H1 (cell line): ENCODE data around the gene SLC24A3. TPM values are rescaled to one million over a fixed set of nuclear protein-coding genes. Genes with fewer than 3 reads are reported as not detected.

Experiments used
- CTCF ChIA-PET: fragments of 300-600 bp; sonication (Branson Sonifier 250); formaldehyde crosslinking; loops from one replicate; lab custom pipeline; 2021; ENCODE audit not compliant: partially characterized antibody; lab: Charles Lee
- POLR2A ChIA-PET: fragments of 300-600 bp; sonication (Branson Sonifier 250); formaldehyde crosslinking; loops from one replicate; lab custom pipeline; 2021; ENCODE audit warnings: inconsistent platforms; ENCODE audit not compliant: partially characterized antibody; lab: Charles Lee
- DNase-seq, 2 experiments: peaks; one replicate each; pipeline versions ENCODE4 v3.0.0 to v3.0.0-alpha.2; 2010 to 2022; ENCODE audit warnings: low spot score in 2 of 2, low read depth in 1 of 2, mixed read lengths in 1 of 2
- FAIRE-seq: peaks from 2 replicates; lab custom pipeline; 2011; peaks lifted over from hg19 to GRCh38; lab: Jason Lieb, UNC
- H2AFZ ChIP-seq: 2 replicates; pipeline ENCODE4 v1.8.1; 2012; ENCODE audit warnings: low read length, inconsistent platforms
- H2AK5ac ChIP-seq: 2 replicates; pipeline ENCODE4 v1.6.1; 2013; ENCODE audit warnings: low read depth, low read length
- H2BK120ac ChIP-seq: replicated peaks from 2 replicates; pipeline ENCODE3; 2013; ENCODE audit warnings: low read depth, low read length, inconsistent platforms
- H2BK12ac ChIP-seq: 2 replicates; pipeline ENCODE4 v1.6.1; 2013; ENCODE audit warnings: low read depth, low read length
- H2BK15ac ChIP-seq: 2 replicates; pipeline ENCODE4 v1.6.1; 2013; ENCODE audit warnings: low read length
- H2BK20ac ChIP-seq: 2 replicates; pipeline ENCODE4 v1.6.1; 2013; ENCODE audit warnings: low read length
- H2BK5ac ChIP-seq: 2 replicates; pipeline ENCODE4 v1.6.1; 2013; ENCODE audit warnings: low read depth, low read length
- H3K14ac ChIP-seq: 2 replicates; pipeline ENCODE4 v1.6.1; 2013; ENCODE audit warnings: inconsistent platforms; ENCODE audit not compliant: insufficient read length
- H3K18ac ChIP-seq: 2 replicates; pipeline ENCODE4 v1.6.1; 2013; ENCODE audit warnings: low read length; ENCODE audit errors: extremely low read depth
- H3K23ac ChIP-seq: 2 replicates; pipeline ENCODE4 v1.6.1; 2013; ENCODE audit warnings: inconsistent platforms; ENCODE audit not compliant: insufficient read length
- H3K23me2 ChIP-seq: 2 replicates; pipeline ENCODE4 v1.6.1; 2013; ENCODE audit warnings: low read depth, low read length
- H3K27ac ChIP-seq: 2 replicates; pipeline ENCODE4 v1.6.1; 2011; ENCODE audit warnings: low read depth, low read length, inconsistent platforms
- H3K27me3 ChIP-seq, 4 experiments: replicated peaks in 1 of 4; 1 replicate in 1 of 4; 2 replicates in 3 of 4; pipeline versions ENCODE4 v1.6.1 to v1.8.1; 2011 to 2013; ENCODE audit warnings: low read length in 3 of 4, mild to moderate bottlenecking in 3 of 4, inconsistent platforms in 2 of 4, mixed read lengths in 2 of 4, moderate library complexity in 1 of 4; ENCODE audit not compliant: control insufficient read depth in 3 of 4, insufficient read depth in 3 of 4; ENCODE audit errors: extremely low read depth in 1 of 4
- H3K36me3 ChIP-seq, 4 experiments: 2 replicates each; pipeline versions ENCODE4 v1.6.1 to v1.8.1; 2011 to 2013; ENCODE audit warnings: mild to moderate bottlenecking in 4 of 4, low read length in 3 of 4, moderate library complexity in 2 of 4, control low read depth in 1 of 4, inconsistent platforms in 1 of 4; ENCODE audit not compliant: insufficient read depth in 4 of 4, control insufficient read depth in 2 of 4
- H3K4ac ChIP-seq: replicated peaks from 2 replicates; pipeline ENCODE3; 2013; ENCODE audit warnings: low read length, low read depth, mixed read lengths, inconsistent platforms; ENCODE audit not compliant: insufficient read length
- H3K4me1 ChIP-seq, 4 experiments: replicated peaks in 1 of 4; 1 replicate in 1 of 4; 2 replicates in 3 of 4; pipeline versions ENCODE4 v1.6.1 to v1.8.1; 2011 to 2013; ENCODE audit warnings: low read length in 3 of 4, inconsistent platforms in 2 of 4, mixed read lengths in 1 of 4; ENCODE audit not compliant: insufficient read depth in 4 of 4, control insufficient read depth in 3 of 4
- H3K4me2 ChIP-seq, 2 experiments: 2 replicates each; pipeline versions ENCODE4 v1.6.1 to v1.8.1; 2011 to 2013; ENCODE audit warnings: low read depth in 2 of 2, low read length in 2 of 2, control low read depth in 1 of 2, inconsistent platforms in 1 of 2, mild to moderate bottlenecking in 1 of 2; ENCODE audit not compliant: insufficient read depth in 1 of 2
- H3K4me3 ChIP-seq, 4 experiments: fragments of 200-600, 300-600 bp in 1 of 4; sonication (generic), shearing (Covaris generic), sonication (Bioruptor Twin) in 1 of 4; 2 replicates each; pipeline versions ENCODE4 v1.5.1 to v1.8.1; 2011 to 2016; ENCODE audit warnings: low read length in 4 of 4, low read depth in 3 of 4, control low read depth in 2 of 4, inconsistent platforms in 2 of 4, mild to moderate bottlenecking in 2 of 4, mixed read lengths in 1 of 4, moderate library complexity in 1 of 4; ENCODE audit not compliant: insufficient read depth in 2 of 4; ENCODE audit errors: extremely low read depth in 1 of 4
- H3K56ac ChIP-seq: replicated peaks from 2 replicates; pipeline ENCODE3; 2013; ENCODE audit warnings: low read depth, mild to moderate bottlenecking, mixed read lengths, low read length, inconsistent platforms; ENCODE audit not compliant: insufficient read length
- H3K79me1 ChIP-seq: 2 replicates; pipeline ENCODE4 v1.6.1; 2013; ENCODE audit warnings: low read depth, low read length, control low read depth
- H3K79me2 ChIP-seq, 2 experiments: 2 replicates each; pipeline versions ENCODE4 v1.6.1 to v1.8.1; 2012 to 2013; ENCODE audit warnings: low read length in 2 of 2, mild to moderate bottlenecking in 2 of 2, inconsistent platforms in 1 of 2; ENCODE audit not compliant: insufficient read depth in 2 of 2, control insufficient read depth in 1 of 2
- H3K9ac ChIP-seq, 4 experiments: replicated peaks in 1 of 4; 1 replicate in 1 of 4; 2 replicates in 3 of 4; pipeline versions ENCODE4 v1.6.1 to v1.8.1; 2011 to 2013; ENCODE audit warnings: low read depth in 3 of 4, low read length in 3 of 4, control low read depth in 2 of 4, mild to moderate bottlenecking in 2 of 4, moderate library complexity in 2 of 4, inconsistent platforms in 1 of 4; ENCODE audit errors: extremely low read depth in 1 of 4
- H3K9me3 ChIP-seq, 2 experiments: 2 replicates each; pipeline versions ENCODE4 v1.6.1 to v1.8.1; 2012 to 2013; ENCODE audit warnings: mild to moderate bottlenecking in 2 of 2, moderate library complexity in 2 of 2, control low read depth in 1 of 2, inconsistent platforms in 1 of 2, low read depth in 1 of 2, low read length in 1 of 2, mixed read lengths in 1 of 2; ENCODE audit not compliant: insufficient read depth in 2 of 2
- H4K20me1 ChIP-seq, 2 experiments: replicated peaks in 1 of 2; 2 replicates each; pipeline versions ENCODE3 to v1.8.1; 2011 to 2013; ENCODE audit warnings: inconsistent platforms in 2 of 2, low read length in 2 of 2, mild to moderate bottlenecking in 1 of 2; ENCODE audit not compliant: insufficient read depth in 2 of 2, control insufficient read depth in 1 of 2
- H4K5ac ChIP-seq: 2 replicates; pipeline ENCODE4 v1.6.1; 2013; ENCODE audit warnings: low read length, low read depth, mixed read lengths, inconsistent platforms; ENCODE audit not compliant: insufficient read length
- H4K8ac ChIP-seq: 2 replicates; pipeline ENCODE4 v1.8.0; 2013; ENCODE audit warnings: mild to moderate bottlenecking, moderate library complexity, low read length, inconsistent platforms; ENCODE audit not compliant: insufficient read depth; ENCODE audit errors: extremely low read depth
- H4K91ac ChIP-seq: replicated peaks from 2 replicates; pipeline ENCODE3; 2013; ENCODE audit warnings: low read length, mixed read lengths, inconsistent platforms; ENCODE audit not compliant: insufficient read length
- BACH1 ChIP-seq: IDR thresholded peaks from 2 replicates; pipeline ENCODE4 v1.6.1; 2012; ENCODE audit warnings: low read length, improper control_type of control experiment
- CBX8 ChIP-seq: fragments of 300-800, 300-1000 bp; sonication (generic); IDR thresholded peaks from 2 replicates; pipeline ENCODE4 v1.7.1; 2016; ENCODE audit warnings: low read depth, low read length, borderline replicate concordance
- CEBPB ChIP-seq: IDR thresholded peaks from 2 replicates; pipeline ENCODE4 v1.6.1; 2012; ENCODE audit warnings: low read depth, low read length
- CHD1 ChIP-seq: IDR thresholded peaks from 2 replicates; pipeline ENCODE4 v1.6.1; 2012; ENCODE audit warnings: low read depth, low read length, improper control_type of control experiment
- CTBP2 ChIP-seq: IDR thresholded peaks from 2 replicates; pipeline ENCODE4 v1.7.0; 2011; ENCODE audit warnings: borderline replicate concordance, mild to moderate bottlenecking, moderate library complexity, mixed read lengths, low read length; ENCODE audit not compliant: insufficient read depth, insufficient read length
- E2F6 ChIP-seq: IDR thresholded peaks from 2 replicates; pipeline ENCODE4 v1.6.1; 2012; ENCODE audit warnings: inconsistent platforms
- JUND ChIP-seq: IDR thresholded peaks from 2 replicates; pipeline ENCODE4 v1.6.1; 2011; ENCODE audit warnings: mild to moderate bottlenecking, improper control_type of control experiment, low read length
- MAX ChIP-seq: IDR thresholded peaks from 2 replicates; pipeline ENCODE4 v1.6.1; 2012; ENCODE audit warnings: inconsistent platforms
- PHF8 ChIP-seq: fragments of 200-600 bp; sonication (generic); conservative IDR thresholded peaks from 2 replicates; pipeline ENCODE4 v1.7.1; 2012; ENCODE audit warnings: low read depth, mild to moderate bottlenecking, inconsistent platforms, low read length, moderate library complexity
- POLR2A ChIP-seq, 2 experiments: IDR thresholded peaks; 1 replicate in 1 of 2; 2 replicates in 1 of 2; pipeline ENCODE4 v1.6.1; 2011; ENCODE audit warnings: low read depth in 2 of 2, low read length in 2 of 2, mild to moderate bottlenecking in 2 of 2; ENCODE audit errors: control extremely low read depth in 1 of 2
- RAD21 ChIP-seq, 2 experiments: IDR thresholded peaks in 1 of 2; conservative IDR thresholded peaks in 1 of 2; 2 replicates each; pipeline ENCODE4 v1.6.1; 2011; ENCODE audit warnings: low read depth in 2 of 2, low read length in 2 of 2, improper control_type of control experiment in 1 of 2, inconsistent platforms in 1 of 2, mild to moderate bottlenecking in 1 of 2, moderate library complexity in 1 of 2
- RBBP5 ChIP-seq: IDR thresholded peaks from 2 replicates; pipeline ENCODE4 v1.7.1; 2012; ENCODE audit warnings: low read depth, mild to moderate bottlenecking, inconsistent platforms, low read length, moderate library complexity, borderline replicate concordance
- SP1 ChIP-seq: IDR thresholded peaks from 2 replicates; pipeline ENCODE4 v1.6.1; 2011; ENCODE audit warnings: low read depth, low read length
- TCF12 ChIP-seq: IDR thresholded peaks from 2 replicates; pipeline ENCODE4 v1.6.1; 2011; ENCODE audit warnings: low read depth, mild to moderate bottlenecking, low read length
- ZNF274 ChIP-seq: IDR thresholded peaks from 2 replicates; pipeline ENCODE4 v1.7.0; 2012; ENCODE audit warnings: low read length, borderline replicate concordance; ENCODE audit errors: extremely low read depth
- WGBS, 2 experiments: shearing (Covaris generic) in 1 of 2; methylation state at CpG; one replicate each; pipeline versions ENCODE4 v1.1.6 to v1.1.7; 2013 to 2015; ENCODE audit warnings: low lambda C conversion rate in 2 of 2, mixed read lengths in 2 of 2, inconsistent platforms in 1 of 2, low coverage in 1 of 2, missing lambda C conversion rate in 1 of 2; ENCODE audit not compliant: insufficient replicate concordance in 2 of 2, insufficient coverage in 1 of 2, insufficient read length in 1 of 2; ENCODE audit errors: extremely low coverage in 1 of 2, missing lambda C conversion rate in 1 of 2; 5-methylcytosine and 5-hydroxymethylcytosine counted together
- polyA plus RNA-seq, 7 experiments: library from polyadenylated mRNA; depleted of rRNA in 3 of 7; stranded (reverse) in 5 of 7; unstranded in 2 of 7; fragments of >200 nt in 5 of 7; fragments of 200-250 nt in 2 of 7; gene quantifications; 1 replicate in 5 of 7; 2 replicates in 1 of 7; 4 replicates in 1 of 7; pipeline versions ENCODE4 v1.2.1 to v1.2.3, GENCODE V29; 2011 to 2013; ENCODE audit warnings: missing spikeins in 2 of 7, mixed read lengths in 2 of 7
- total RNA-seq: library from RNA; stranded (reverse); fragmentation: NEBNext Ultra II Directional; extraction: Animal tissue kit (Norgen Biotek cat#: 25700); gene quantifications from 2 replicates; pipeline ENCODE4 v1.2.1, GENCODE V29; 2021

SLC24A3 gene
- total and polyA plus RNA-seq, 2 of the 8 experiments (the other 6 are each of a cell fraction or from before 2014, with no cell fraction given): 4.5 to 6.3 TPM

GRCh38 chr20:19288636-19289035 is 76.2 kb downstream of the SLC24A3 start:
- Histone ChIP-seq H2BK5ac (no peak overlapping the region), H3K4me1 (no peaks in the 10 kb centered on the region), H3K27ac (no peak overlapping the region), H3K18ac (no peak overlapping the region), H3K27me3 (no peaks in the 10 kb centered on the region), H3K4me2 (no peak overlapping the region), H3K79me1 (no peaks in the 10 kb centered on the region), H3K9ac (no peak overlapping the region), H3K23me2 (no peaks in the 10 kb centered on the region), H2BK120ac (no peak overlapping the region), H2AK5ac (no peak overlapping the region), H2BK15ac (no peak overlapping the region), H3K23ac (no peak overlapping the region), H4K91ac (no peak overlapping the region), H3K9me3 (no peaks in the 10 kb centered on the region), H4K5ac (no peak overlapping the region), H3K4me3 (no peak overlapping the region), H2BK12ac (no peak overlapping the region), H3K4ac (no peak overlapping the region), H4K20me1 (no peaks in the 10 kb centered on the region), H3K79me2 (no peaks in the 10 kb centered on the region), H2BK20ac (no peak overlapping the region), H3K56ac (no peak overlapping the region), H2AFZ (no peak overlapping the region), H4K8ac (no peak overlapping the region), H3K14ac (no peak overlapping the region), H3K36me3 (no peaks in the 10 kb centered on the region)
- ChIA-PET POLR2A (no interaction called here), CTCF (interaction anchor here (0.6 kb wide), 2 partner anchors 97 to 681 kb away, joined by 3 to 4 read pairs; no protein-coding TSS in a partner anchor)
- DNase-seq (no peak), FAIRE-seq (no peak)
- WGBS, 2 experiments: 90% methylated on average over 3 of the region's 3 CpGs; no CpG with 5 or more reads in 1 of the 2 experiments
- TF ChIP-seq BACH1 (no peak), RAD21 (IDR thresholded peaks at IDR 0.05 in 1 of 2, conservative IDR thresholded peaks at IDR 0.05 in 1 of 2; ENCODE audit: low read depth in 2 of 2, low read length in 2 of 2) (no peak), RBBP5 (no peak), CEBPB (no peak), MAX (no peak), CTBP2 (no peak), E2F6 (no peak), POLR2A (IDR thresholded peaks at IDR 0.05; ENCODE audit: control extremely low read depth in 1 of 2, low read depth in 2 of 2, low read length in 2 of 2) (no peak), CBX8 (no peak), TCF12 (no peak), JUND (no peak), SP1 (no peak), ZNF274 (no peak), CHD1 (no peak), PHF8 (no peak)
